ENCODE measurements around the gene SLC9A6. TPM values are rescaled to one million over a fixed set of nuclear protein-coding genes. Genes with fewer than 3 reads are reported as not detected.
A peak's percentile ranks its signal among the peaks of the same experiment; 100 is the strongest.

The SLC9A6 gene
- total and polyA plus RNA-seq, 9 of the 15 experiments (the other 6 are each of a cell fraction or from before 2014, with no cell fraction given) = 3.7 to 13.9 (median 9.9) TPM

DNA sequence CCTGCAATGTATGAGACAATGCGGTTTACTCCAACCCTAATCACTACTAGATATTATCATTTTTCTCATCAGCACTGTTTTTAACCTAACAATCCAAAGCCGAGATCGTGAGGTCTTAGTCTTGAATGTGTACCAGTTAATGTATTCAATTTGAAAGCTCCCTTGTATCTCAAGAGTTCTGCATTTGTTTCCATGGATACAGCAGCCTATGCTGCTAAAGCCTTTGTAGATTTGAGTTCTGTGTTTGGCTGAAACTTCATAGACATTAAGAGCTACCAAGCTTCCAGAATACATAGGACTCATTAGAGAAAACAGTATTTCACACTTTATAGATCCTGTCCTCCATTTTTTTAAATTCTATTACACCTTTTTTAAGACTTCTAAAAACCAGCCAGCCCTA is 39.9 kb downstream of the SLC9A6 start:
- ChIA-PET POLR2A (interaction anchor here (1.1 kb wide), 1 partner anchor 9 kb away, joined by 3 read pairs; no protein-coding TSS in a partner anchor), CTCF (ENCODE audit: low intra/inter-chr PET ratio) (no interaction called here)
- Histone ChIP-seq H3K27ac (ENCODE audit: extremely low read depth, low read depth, low read length) (no peak overlapping the region), H3K4me3 (no peak overlapping the region), H3K9ac (ENCODE audit: insufficient read depth in 1 of 2, low read depth in 2 of 2, low read length in 2 of 2) (no peak overlapping the region), H3K9me3 (replicated peaks; ENCODE audit: control insufficient read depth, insufficient read depth, low read depth, low read length) (no peaks in the 10 kb centered on the region), H4K20me1 (replicated peaks; ENCODE audit: control insufficient read depth, insufficient read depth, low read length) (no peaks in the 10 kb centered on the region; the same call in 1 of the 2 replicates), H3K9me1 (ENCODE audit: control insufficient read depth, insufficient read depth, low read length) (no peaks in the 10 kb centered on the region), H3K4me1 (replicated peaks in 1 of 2; ENCODE audit: control insufficient read depth in 2 of 2, insufficient read depth in 2 of 2, low read length in 2 of 2) (no peaks in the 10 kb centered on the region), H3K4me2 (ENCODE audit: insufficient read depth, low read length) (no peak overlapping the region), H3K36me3 (ENCODE audit: control insufficient read depth, insufficient read depth, low read length) (peaks cover 25% of the 10 kb centered on the region; the same call in 1 of the 3 replicates), H3K79me2 (ENCODE audit: control insufficient read depth, insufficient read depth, low read length) (no peaks in the 10 kb centered on the region), H3K27me3 (ENCODE audit: control insufficient read depth in 2 of 2, insufficient read depth in 2 of 2, low read length in 2 of 2) (no peaks in the 10 kb centered on the region), H2AFZ (ENCODE audit: low read depth, low read length) (no peak overlapping the region)
- TF ChIP-seq U2AF2 (optimal IDR thresholded peaks at IDR 0.05; ENCODE audit: low read depth, low read length) (no peak), RFX1 (IDR thresholded peaks at IDR 0.05) (peak; percentile 32; the same call in 1 of the 2 replicates)
- intact Hi-C loops (cut with micrococcal nuclease) = loop anchor here (5.0 kb wide), 1 partner anchor 182 kb away; no protein-coding TSS in a partner anchor
- ATAC-seq (no peak), DNase-seq (ENCODE audit: extremely low read depth in 1 of 4, low spot score in 3 of 4) (no peak), FAIRE-seq (no peak)
- BruUV-seq (replicated peaks) = no TSS peak
- in situ Hi-C loops (cut with MboI) = loop anchor here (25.0 kb wide), 2 partner anchors 137 to 662 kb away; no protein-coding TSS in a partner anchor
- 62% methylated on average over 3 of the region's 3 CpGs for WGBS (ENCODE audit: insufficient coverage, low coverage, missing lambda C conversion rate)

DNA sequence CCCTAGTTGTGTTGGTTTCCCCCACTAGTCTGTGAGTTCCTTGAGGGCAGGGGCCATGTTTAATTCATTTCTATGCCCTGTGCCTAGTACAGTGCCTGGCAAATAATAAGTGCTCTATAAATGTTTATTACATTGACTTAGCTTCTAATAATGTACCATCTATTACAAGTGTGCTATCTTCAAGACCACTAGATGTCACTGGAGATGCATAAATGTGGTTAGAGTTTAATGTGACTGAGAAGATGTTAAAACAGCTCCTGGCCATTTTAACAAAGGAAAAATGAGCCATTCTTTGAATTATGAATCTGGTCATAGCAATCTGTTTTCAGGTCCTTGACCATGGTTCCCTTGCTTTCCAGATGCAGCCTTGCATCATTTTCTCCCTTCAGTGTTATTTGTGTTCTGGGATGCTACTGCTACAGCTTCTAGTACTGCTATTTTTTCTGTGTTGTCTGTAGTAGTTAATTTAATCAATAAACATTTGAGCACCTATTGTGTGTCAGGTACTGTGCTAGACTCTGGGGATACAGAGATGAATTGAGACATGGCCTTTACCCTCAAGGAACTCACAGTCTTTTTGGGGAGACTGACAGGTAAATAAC is 43.2 kb downstream of the SLC9A6 start:
- H3K4me2 ChIP-seq (ENCODE audit: insufficient read depth, low read length) = no peak overlapping the region
- no peaks in the 10 kb centered on the region; the same call in 1 of the 2 replicates for H4K20me1 ChIP-seq (replicated peaks; ENCODE audit: control insufficient read depth, insufficient read depth, low read length)
- peaks cover 32% of the 10 kb centered on the region; the same call in 1 of the 3 replicates for H3K36me3 ChIP-seq (ENCODE audit: control insufficient read depth, insufficient read depth, low read length)
- DNase-seq (ENCODE audit: extremely low read depth in 1 of 4, low spot score in 3 of 4) (peak in 3 of 4 experiments; percentile 13 to 46 (median 16)), FAIRE-seq (no peak), ATAC-seq (peak; percentile 75)
- BruUV-seq (replicated peaks) = no TSS peak
- H3K27ac ChIP-seq (ENCODE audit: extremely low read depth, low read depth, low read length) = no peak overlapping the region
- H3K4me1 ChIP-seq (replicated peaks in 1 of 2; ENCODE audit: control insufficient read depth in 2 of 2, insufficient read depth in 2 of 2, low read length in 2 of 2) = no peaks in the 10 kb centered on the region
- H3K9me1 ChIP-seq (ENCODE audit: control insufficient read depth, insufficient read depth, low read length) = no peaks in the 10 kb centered on the region
- H3K27me3 ChIP-seq (ENCODE audit: control insufficient read depth in 2 of 2, insufficient read depth in 2 of 2, low read length in 2 of 2) = no peaks in the 10 kb centered on the region
- no peak overlapping the region for H2AFZ ChIP-seq (ENCODE audit: low read depth, low read length)
- POLR2A ChIA-PET = interaction anchor here (0.6 to 1.6 kb wide), 3 partner anchors 55 to 138 kb away, joined by 3 read pairs; partner anchors contain the start of gene MMGT1
- in situ Hi-C loops (cut with MboI) = loop anchor here (25.0 kb wide), 2 partner anchors 134 to 659 kb away; no protein-coding TSS in a partner anchor
- no peak overlapping the region for H3K4me3 ChIP-seq
- H3K9ac ChIP-seq (ENCODE audit: insufficient read depth in 1 of 2, low read depth in 2 of 2, low read length in 2 of 2) = no peak overlapping the region
- CTCF ChIA-PET (ENCODE audit: low intra/inter-chr PET ratio) = interaction anchor here (0.9 to 1.9 kb wide), 3 partner anchors 17 to 180 kb away, joined by 3 to 11 read pairs (median 3); no protein-coding TSS in a partner anchor
- intact Hi-C loops (cut with micrococcal nuclease) = loop anchor here (1.0 to 5.0 kb wide), 2 partner anchors 134 to 179 kb away; no protein-coding TSS in a partner anchor
- H3K79me2 ChIP-seq (ENCODE audit: control insufficient read depth, insufficient read depth, low read length) = no peaks in the 10 kb centered on the region
- H3K9me3 ChIP-seq (replicated peaks; ENCODE audit: control insufficient read depth, insufficient read depth, low read depth, low read length) = no peaks in the 10 kb centered on the region
- TF ChIP-seq, protein P1, sequence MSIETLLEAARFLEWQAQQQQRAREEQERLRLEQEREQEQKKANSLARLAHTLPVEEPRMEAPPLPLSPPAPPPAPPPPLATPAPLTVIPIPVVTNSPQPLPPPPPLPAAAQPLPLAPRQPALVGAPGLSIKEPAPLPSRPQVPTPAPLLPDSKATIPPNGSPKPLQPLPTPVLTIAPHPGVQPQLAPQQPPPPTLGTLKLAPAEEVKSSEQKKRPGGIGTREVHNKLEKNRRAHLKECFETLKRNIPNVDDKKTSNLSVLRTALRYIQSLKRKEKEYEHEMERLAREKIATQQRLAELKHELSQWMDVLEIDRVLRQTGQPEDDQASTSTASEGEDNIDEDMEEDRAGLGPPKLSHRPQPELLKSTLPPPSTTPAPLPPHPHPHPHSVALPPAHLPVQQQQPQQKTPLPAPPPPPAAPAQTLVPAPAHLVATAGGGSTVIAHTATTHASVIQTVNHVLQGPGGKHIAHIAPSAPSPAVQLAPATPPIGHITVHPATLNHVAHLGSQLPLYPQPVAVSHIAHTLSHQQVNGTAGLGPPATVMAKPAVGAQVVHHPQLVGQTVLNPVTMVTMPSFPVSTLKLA (conservative IDR thresholded peaks at IDR 0.05) = no peak
- TF ChIP-seq ZSCAN32 (CRISPR knock-in tag; IDR thresholded peaks at IDR 0.05) (no peak), RBM25 (IDR thresholded peaks at IDR 0.05; ENCODE audit: low read depth, low read length, severe bottlenecking) (peak; percentile 19), SMC3 (conservative IDR thresholded peaks at IDR 0.05; ENCODE audit: insufficient read depth, low read depth, low read length) (peak; percentile 51; the same call in 1 of the 2 replicates), ZNF589 (CRISPR knock-in tag; IDR thresholded peaks at IDR 0.05; ENCODE audit: low read depth) (no peak)
- TF ChIP-seq, protein P2, sequence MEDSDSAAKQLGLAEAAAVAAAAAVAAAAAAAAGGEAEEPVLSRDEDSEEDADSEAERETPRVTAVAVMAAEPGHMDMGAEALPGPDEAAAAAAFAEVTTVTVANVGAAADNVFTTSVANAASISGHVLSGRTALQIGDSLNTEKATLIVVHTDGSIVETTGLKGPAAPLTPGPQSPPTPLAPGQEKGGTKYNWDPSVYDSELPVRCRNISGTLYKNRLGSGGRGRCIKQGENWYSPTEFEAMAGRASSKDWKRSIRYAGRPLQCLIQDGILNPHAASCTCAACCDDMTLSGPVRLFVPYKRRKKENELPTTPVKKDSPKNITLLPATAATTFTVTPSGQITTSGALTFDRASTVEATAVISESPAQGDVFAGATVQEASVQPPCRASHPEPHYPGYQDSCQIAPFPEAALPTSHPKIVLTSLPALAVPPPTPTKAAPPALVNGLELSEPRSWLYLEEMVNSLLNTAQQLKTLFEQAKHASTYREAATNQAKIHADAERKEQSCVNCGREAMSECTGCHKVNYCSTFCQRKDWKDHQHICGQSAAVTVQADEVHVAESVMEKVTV (CRISPR knock-in tag; IDR thresholded peaks at IDR 0.05) = peak; percentile 65; the same call in 1 of the 2 replicates

Data from K562 (cell line).